Measurements from ENCODE around the gene MLLT1. TPM values are rescaled to one million over a fixed set of nuclear protein-coding genes. Genes with fewer than 3 reads are reported as not detected.
A peak's percentile ranks its signal among the peaks of the same experiment; 100 is the strongest.

The MLLT1 gene, protein sequence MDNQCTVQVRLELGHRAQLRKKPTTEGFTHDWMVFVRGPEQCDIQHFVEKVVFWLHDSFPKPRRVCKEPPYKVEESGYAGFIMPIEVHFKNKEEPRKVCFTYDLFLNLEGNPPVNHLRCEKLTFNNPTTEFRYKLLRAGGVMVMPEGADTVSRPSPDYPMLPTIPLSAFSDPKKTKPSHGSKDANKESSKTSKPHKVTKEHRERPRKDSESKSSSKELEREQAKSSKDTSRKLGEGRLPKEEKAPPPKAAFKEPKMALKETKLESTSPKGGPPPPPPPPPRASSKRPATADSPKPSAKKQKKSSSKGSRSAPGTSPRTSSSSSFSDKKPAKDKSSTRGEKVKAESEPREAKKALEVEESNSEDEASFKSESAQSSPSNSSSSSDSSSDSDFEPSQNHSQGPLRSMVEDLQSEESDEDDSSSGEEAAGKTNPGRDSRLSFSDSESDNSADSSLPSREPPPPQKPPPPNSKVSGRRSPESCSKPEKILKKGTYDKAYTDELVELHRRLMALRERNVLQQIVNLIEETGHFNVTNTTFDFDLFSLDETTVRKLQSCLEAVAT
- total RNA-seq (2021) = 54.9 and 56.9 TPM in 2 replicates
- long read RNA-seq, partial matches to known transcripts = 4 of 63 reads
- long read RNA-seq, other reads (novel, unspliced or antisense) = 59 of 63 reads

DNA sequence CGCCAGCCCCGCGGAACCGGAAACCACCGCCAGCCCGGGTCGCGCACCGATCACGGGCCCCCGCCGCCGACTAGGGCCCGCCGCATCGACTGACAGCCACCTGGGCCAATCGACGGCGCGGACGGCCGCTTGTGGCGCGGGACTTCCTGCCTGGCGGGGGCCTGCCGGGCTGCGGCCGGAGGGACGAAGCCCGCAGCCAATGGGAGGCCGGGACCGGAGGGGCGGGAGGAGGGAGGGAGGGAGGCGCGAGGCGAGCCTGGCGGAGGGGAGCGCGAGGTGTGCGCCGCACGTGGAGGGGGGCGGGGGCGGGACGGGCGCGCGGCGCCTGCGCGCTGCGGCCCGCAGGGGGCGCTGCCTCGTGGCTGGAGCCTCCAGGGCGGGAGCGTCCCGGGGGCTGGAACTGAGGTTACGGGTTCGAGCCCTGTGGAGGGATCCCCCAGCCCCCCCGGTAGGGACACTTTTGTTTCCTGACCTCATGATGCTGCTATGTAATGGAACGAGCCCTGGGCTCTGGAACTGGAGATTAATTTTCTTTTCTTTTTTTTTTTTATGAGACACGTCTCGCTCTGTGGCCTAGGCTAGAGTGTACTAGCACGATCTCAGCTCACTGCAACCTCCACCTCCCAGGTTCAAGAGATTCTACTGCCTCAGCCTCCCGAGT is at the start of gene MLLT1:
Gene MLLT1, minus strand, starts transcription at position 45 of the 661 bp plus-strand sequence. CDS start 191 bp downstream, outside the sequence.
- H3K79me1 ChIP-seq (ENCODE audit: insufficient read depth, low read depth, low read length, poor library complexity, severe bottlenecking) = peaks cover 20% of the 10 kb centered on the region
- peak within 1 kb of the TSS; percentile 61 for H3K9ac ChIP-seq (ENCODE audit: extremely low read depth, insufficient read length, low read length)
- H4K91ac ChIP-seq (ENCODE audit: insufficient read length, low read depth, low read length) = no peak within 1 kb of the TSS
- H3K9me3 Mint-ChIP-seq = peaks cover 13 to 20% of the 10 kb centered on the region in 2 experiments
- H3K27ac Mint-ChIP-seq = peak within 1 kb of the TSS; percentile 0 to 95 (median 91); a peak in 5 of 7 replicates
- no peak within 1 kb of the TSS for H2BK5ac ChIP-seq (ENCODE audit: insufficient read length, low read length)
- DNase-seq = peak; percentile 97
- no peak within 1 kb of the TSS for H2BK120ac ChIP-seq (ENCODE audit: low read depth, low read length, poor library complexity, severe bottlenecking)
- no peak within 1 kb of the TSS for H3K23ac ChIP-seq (ENCODE audit: insufficient read length, low read depth, low read length)
- peaks cover 7% of the 10 kb centered on the region for H3K23me2 ChIP-seq (ENCODE audit: insufficient read length, low read depth, low read length, poor library complexity, severe bottlenecking)
- H2AFZ ChIP-seq (ENCODE audit: low read length) = no peak within 1 kb of the TSS
- peaks cover 3 to 19% (median 9%) of the 10 kb centered on the region in 3 experiments; a peak in 6 of 7 replicates for H3K36me3 Mint-ChIP-seq (ENCODE audit: insufficient read depth in 1 of 3, low read depth in 3 of 3)
- H3K27ac ChIP-seq (ENCODE audit: insufficient read length, low read depth, low read length) = no peak within 1 kb of the TSS
- WGBS (ENCODE audit: extremely low coverage, insufficient read length, low lambda C conversion rate) = no CpG with 5 or more reads among the region's 66 CpGs
- H3K4me2 ChIP-seq (ENCODE audit: insufficient read depth, insufficient read length, low read length) = peak within 1 kb of the TSS; percentile 92
- peaks cover 30 to 38% of the 10 kb centered on the region in 2 experiments for H3K4me1 Mint-ChIP-seq
- no peaks in the 10 kb centered on the region for H3K9me3 ChIP-seq (ENCODE audit: control insufficient read depth, low read depth, low read length)
- H3K27me3 Mint-ChIP-seq (ENCODE audit: low read depth) = peaks cover 29% of the 10 kb centered on the region
- H4K8ac ChIP-seq (replicated peaks; ENCODE audit: insufficient read length, low read depth, low read length) = no peak within 1 kb of the TSS
- H3K14ac ChIP-seq (ENCODE audit: insufficient read depth, low read length) = peak within 1 kb of the TSS; percentile 56
- no peak within 1 kb of the TSS for H3K18ac ChIP-seq (ENCODE audit: insufficient read length, low read depth, low read length)
- H3K4ac ChIP-seq (ENCODE audit: low read depth, low read length) = no peak within 1 kb of the TSS
- H3K27me3 ChIP-seq (ENCODE audit: insufficient read depth, low read length) = no peaks in the 10 kb centered on the region
- H2BK15ac ChIP-seq (ENCODE audit: low read depth, low read length) = no peak within 1 kb of the TSS
- TF ChIP-seq, protein P1, sequence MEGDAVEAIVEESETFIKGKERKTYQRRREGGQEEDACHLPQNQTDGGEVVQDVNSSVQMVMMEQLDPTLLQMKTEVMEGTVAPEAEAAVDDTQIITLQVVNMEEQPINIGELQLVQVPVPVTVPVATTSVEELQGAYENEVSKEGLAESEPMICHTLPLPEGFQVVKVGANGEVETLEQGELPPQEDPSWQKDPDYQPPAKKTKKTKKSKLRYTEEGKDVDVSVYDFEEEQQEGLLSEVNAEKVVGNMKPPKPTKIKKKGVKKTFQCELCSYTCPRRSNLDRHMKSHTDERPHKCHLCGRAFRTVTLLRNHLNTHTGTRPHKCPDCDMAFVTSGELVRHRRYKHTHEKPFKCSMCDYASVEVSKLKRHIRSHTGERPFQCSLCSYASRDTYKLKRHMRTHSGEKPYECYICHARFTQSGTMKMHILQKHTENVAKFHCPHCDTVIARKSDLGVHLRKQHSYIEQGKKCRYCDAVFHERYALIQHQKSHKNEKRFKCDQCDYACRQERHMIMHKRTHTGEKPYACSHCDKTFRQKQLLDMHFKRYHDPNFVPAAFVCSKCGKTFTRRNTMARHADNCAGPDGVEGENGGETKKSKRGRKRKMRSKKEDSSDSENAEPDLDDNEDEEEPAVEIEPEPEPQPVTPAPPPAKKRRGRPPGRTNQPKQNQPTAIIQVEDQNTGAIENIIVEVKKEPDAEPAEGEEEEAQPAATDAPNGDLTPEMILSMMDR (conservative IDR thresholded peaks at IDR 0.05) = peak; percentile 79
- H2BK12ac ChIP-seq (ENCODE audit: insufficient read length, low read depth, low read length) = no peak within 1 kb of the TSS
- H4K20me1 ChIP-seq (ENCODE audit: control insufficient read depth, insufficient read depth, insufficient read length) = no peaks in the 10 kb centered on the region
- no peak within 1 kb of the TSS for H3T11ph ChIP-seq (ENCODE audit: low read length)
- no peak within 1 kb of the TSS for H3K56ac ChIP-seq (ENCODE audit: insufficient read length, low read depth, low read length)
- peak within 1 kb of the TSS; percentile 91 to 92 for H3K4me3 Mint-ChIP-seq
- H4K5ac ChIP-seq (ENCODE audit: insufficient read length, low read depth, low read length) = no peak within 1 kb of the TSS
- H2AK5ac ChIP-seq (ENCODE audit: insufficient read length, low read length) = no peak within 1 kb of the TSS
- no peak within 1 kb of the TSS for H2BK20ac ChIP-seq (ENCODE audit: low read depth, low read length, poor library complexity, severe bottlenecking)
- peaks cover 35% of the 10 kb centered on the region; the same call in 1 of the 2 replicates for H3K79me2 ChIP-seq (ENCODE audit: insufficient read depth, low read length)
- peaks cover 5% of the 10 kb centered on the region; the same call in 1 of the 2 replicates for H3K4me1 ChIP-seq (ENCODE audit: insufficient read depth, low read length)
